ENCODE measurements around the gene CBFA2T3.

CBFA2T3 gene

DNA sequence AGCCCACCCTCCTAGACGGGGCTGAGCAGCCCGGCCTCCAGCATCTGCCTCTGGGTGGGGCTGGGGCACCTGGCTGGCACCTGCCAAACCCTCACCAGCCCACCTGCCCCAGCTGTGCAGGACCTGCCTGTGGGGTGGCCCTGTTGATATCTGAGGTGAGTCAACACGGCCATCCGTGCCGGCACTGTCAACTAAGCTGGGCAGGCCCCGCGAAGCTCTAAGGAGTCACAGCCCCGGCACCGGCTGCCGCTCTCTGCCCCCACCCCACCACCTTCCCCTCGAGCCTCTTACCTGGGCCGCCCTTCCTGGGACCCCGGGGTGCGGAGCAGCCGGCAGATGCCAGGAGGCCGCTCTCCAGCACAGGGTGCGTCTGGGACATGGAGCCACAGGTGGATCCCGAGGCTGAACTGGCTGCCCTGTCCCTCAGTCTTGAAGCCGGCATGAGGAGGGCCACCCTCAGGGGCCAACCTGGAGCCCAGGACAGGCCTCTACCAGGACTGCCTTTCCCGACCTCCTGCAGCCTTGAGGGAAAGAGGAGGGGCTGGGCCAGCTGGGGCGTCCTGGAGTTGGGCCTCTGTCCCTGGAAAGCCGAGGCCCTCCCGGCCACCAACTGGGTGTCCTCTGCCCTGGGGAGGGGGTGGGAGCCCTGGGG, 515 bp downstream of the CBFA2T3 start:
- DNase-seq (ENCODE audit: low read depth in 2 of 2): no peak

GRCh38 chr16:88975511-88976061, 1.4 kb downstream of the CBFA2T3 start:
- no peak for DNase-seq (ENCODE audit: low read depth in 2 of 2)

GRCh38 chr16:88974916-88975215, 2.1 kb downstream of the CBFA2T3 start:
- DNase-seq (ENCODE audit: low read depth in 2 of 2): no peak

DNA sequence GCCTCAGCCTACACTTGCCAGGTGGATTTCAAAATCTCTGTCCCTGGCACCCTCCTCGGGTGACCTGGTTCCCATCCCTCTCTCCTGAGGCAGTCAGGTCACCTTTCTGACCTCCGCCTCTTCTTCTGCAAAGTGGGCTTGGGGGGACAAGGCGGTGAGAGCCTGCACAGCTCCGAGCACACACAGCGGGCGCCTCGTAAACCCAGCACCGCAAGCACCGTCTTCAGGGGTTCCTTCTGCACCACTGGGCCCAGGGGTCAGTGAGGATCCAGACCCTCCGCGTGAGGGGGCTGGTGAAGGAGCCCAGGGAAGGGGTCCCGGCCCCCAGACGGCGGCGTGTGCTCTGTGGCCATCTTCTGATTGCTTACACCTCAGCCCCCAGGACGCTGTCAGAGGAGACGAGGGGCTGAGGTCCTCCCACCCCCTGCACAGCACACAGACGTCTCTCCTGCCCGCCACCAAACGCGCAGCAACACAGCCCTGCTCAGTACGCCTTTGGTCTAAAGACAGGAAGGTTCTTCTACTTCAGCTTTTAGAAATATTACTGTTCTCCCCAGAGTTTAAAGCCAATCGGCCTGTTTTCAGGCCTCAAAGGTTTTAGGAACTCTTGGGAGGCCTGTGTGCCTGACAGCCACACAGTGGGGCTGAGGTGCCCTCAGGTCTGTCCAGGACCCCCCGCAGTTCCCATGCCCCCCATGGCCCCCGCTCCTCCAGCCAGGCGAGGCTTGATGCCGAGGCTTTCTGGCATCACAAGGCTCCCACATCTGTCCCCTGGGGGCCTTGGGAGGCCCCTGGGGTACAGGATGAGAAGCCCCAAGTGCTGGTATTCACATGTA, 2.7 kb downstream of the CBFA2T3 start:
- DNase-seq (ENCODE audit: low read depth in 2 of 2): no peak

- no peak for DNase-seq (ENCODE audit: low read depth in 2 of 2)
These were observed 3.5 kb downstream of the CBFA2T3 start for GRCh38 chr16:88973415-88974050.

GRCh38 chr16:88973007-88973410, 4.0 kb downstream of the CBFA2T3 start:
- DNase-seq (ENCODE audit: low read depth in 2 of 2): no peak

- DNase-seq (ENCODE audit: low read depth in 2 of 2): no peak
These were observed 4.7 kb downstream of the CBFA2T3 start for GRCh38 chr16:88972349-88972748.

DNA sequence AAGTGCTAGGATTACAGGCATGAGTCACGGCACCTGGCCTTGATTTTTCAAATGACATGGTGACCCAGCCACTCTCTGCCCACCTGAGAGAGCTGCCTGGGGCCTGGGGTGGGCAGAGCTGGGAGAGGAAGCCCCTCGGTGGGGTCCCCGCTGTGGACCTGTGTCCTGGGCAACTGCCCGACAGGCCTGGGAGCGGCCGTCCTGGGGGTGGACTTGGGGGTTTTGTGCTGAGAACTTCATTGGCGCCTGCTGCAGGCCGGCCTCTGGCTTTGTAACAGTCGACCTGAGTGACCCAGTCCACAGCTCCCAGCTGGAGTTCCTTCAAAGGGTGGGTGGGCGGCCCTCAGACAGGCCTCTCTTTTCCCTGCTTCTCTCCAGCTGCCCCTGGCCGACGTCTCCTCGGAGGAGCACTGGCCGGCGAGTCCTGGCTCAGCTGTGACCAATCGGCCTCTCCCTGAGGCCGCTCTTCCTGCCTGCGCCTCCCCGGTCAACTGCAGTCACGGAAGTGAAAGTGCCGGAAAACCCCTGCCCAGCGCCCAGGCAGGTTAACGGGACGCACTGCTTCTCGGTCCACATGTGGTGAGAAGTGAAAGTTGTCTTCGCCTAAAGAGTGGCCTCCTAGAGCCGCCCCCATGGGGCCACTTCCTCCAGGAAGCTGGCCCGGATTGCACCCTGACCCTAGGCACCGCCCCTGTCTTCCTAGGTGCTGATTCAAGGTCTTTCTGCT, 5.5 kb downstream of the CBFA2T3 start:
- DNase-seq (ENCODE audit: low read depth in 2 of 2): no peak

DNA sequence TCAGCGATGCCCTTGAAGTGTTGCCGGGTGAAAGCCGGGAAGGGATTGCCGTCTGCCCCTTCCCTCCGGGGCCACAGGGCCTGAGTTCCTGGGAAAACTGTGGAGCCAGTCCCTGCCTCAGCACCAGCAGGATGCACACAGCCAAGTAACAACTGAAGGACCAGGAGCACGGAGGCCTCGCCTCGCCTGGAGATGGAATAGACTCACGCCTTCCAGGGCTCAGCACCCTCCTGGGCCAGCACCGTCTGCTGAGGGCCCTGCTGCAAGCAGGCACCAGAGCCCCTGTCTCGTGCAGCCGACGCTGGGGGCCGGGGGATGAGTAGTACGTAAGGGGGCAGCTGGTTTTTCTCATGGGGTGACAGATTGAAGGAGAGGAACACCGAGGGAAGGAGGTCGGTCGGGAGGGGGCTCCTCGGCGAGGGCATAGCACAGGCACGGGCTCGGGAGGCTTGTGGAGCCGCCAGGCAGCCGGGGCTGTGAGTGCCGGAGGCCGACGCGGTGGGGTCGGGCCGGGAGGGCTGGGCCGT, 6.4 kb downstream of the CBFA2T3 start:
- DNase-seq (ENCODE audit: low read depth in 2 of 2): no peak

- no peak for DNase-seq (ENCODE audit: low read depth in 2 of 2)
These were observed 7.0 kb downstream of the CBFA2T3 start for GRCh38 chr16:88970050-88970449.

- DNase-seq (ENCODE audit: low read depth in 2 of 2): no peak
These were observed 7.6 kb downstream of the CBFA2T3 start for GRCh38 chr16:88969361-88969831.

DNA sequence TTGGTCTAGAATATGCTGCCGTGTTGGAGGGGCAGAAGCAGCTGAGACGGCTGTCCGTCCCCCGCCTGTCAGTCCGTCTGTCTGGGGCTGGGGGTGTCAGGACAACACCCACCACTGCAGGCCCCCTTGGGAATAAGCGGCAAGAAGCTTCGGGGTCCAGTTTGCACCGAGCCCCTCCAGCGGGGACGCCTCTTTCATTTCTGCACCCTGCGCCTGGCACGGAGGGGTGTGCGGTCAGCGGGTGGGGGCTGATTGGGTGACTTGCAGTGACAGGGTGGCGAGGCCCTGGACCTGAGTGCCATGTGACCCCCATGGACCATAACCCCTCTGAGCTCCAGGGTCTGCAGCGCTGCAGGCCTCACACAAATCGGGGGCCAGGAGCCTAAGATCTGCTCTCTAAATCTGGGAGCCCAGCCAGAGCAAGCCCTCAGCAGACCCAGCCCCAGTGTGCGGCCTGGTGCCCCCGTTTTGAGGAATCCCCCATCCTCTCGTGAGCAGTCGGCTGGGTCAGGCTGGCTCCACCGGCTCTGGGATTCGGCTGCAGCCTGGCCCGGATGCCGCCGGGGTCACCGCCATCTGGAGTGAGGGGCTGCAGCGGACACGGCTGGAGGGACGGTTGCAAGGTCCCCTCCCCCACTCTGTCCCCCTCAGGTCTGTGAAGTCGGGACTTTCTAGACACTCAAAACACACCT, 8.3 kb downstream of the CBFA2T3 start:
- no peak for DNase-seq (ENCODE audit: low read depth in 2 of 2)

- no peak for DNase-seq (ENCODE audit: low read depth in 2 of 2)
These were observed 9.0 kb downstream of the CBFA2T3 start for GRCh38 chr16:88967830-88968588.

DNA sequence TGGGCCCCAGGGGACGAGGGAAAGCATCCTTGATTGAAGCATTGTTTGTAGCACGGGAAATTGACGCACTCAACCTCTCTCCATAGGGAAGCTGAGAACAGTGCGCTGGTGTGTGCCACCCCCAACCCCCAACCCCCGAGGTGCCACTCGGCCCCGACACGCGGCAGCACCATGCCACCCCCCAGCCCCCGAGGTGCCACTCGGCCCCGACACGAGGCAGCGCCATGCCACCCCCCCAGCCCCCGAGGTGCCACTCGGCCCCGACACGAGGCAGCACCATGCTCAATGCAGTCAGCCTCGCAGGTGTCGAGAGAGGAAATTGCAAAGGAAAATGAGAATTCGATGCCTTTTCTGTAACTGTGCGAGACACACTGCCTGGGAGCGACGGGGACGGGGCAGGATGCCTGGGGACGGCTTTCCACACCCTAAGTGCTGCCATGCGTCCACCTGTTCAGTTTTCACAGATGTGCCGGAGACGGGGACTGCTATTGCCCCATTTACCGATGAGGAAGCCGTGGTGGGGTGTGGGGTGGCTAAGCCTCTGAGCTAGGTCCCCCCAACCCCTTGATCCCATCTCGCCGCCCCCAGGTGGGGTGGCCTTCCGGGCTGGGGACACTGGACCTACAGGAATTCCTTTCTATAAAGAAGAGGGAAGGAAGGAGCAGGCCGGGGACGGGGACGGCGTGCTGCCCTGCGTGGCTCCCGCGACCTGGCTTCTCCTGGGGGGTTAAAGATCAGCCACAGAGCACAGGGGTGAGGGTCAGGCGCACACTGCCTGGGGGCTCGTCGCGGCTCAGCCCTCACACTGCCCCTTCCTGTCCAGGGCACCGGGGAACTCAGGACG, 9.8 kb downstream of the CBFA2T3 start:
- DNase-seq (ENCODE audit: low read depth in 2 of 2): no peak

- DNase-seq (ENCODE audit: low read depth in 2 of 2): no peak
These were observed 11.1 kb downstream of the CBFA2T3 start for GRCh38 chr16:88965826-88966480.

DNA sequence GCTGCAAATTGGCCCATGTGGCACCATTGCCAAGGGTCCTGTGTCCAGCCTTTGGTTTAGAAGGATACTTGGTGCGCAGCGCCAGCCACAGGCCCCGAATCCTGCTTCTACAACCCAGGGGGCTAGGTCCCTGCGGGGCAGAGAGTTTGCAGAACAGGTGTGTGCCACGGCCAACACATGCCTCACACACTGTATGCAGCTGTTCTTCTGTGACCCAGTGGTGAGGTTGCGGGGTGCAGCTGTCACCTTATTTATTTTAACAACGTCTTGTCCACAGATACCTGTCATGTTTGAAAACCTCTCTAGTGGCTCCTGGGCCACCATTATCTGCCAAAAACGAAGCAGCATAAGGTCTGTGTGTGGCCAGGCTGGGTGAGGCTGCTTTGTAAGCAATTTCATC, 11.6 kb downstream of the CBFA2T3 start:
- no peak for DNase-seq (ENCODE audit: low read depth in 2 of 2)

GRCh38 chr16:88964636-88965035, 12.4 kb downstream of the CBFA2T3 start:
- DNase-seq (ENCODE audit: low read depth in 2 of 2): no peak

DNA sequence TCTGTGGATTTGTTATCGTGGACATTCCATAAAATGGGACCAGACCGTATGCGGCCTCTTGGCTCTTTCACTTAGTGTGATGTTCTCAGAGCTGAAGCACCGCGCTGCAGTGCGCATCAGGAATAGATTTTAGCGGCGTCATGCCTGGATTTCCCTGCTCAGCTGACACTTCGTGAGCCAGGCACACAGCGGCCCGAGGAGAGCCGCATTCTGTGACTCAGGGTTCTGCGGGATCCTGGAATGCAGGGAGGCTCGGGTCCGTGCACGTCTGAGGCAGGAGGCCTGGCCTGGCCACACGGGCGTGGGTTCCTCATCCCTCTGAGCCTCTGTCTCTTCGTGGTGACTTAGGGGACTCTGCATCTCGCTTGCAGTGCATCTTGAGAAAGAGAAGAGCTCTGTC, 13.4 kb downstream of the CBFA2T3 start:
- no peak for DNase-seq (ENCODE audit: low read depth in 2 of 2)

All from fibroblast of skin of left quadriceps (primary cell).